K562 (cell line): Measurements from ENCODE around the gene CDC42EP2. TPM values are rescaled to one million over a fixed set of nuclear protein-coding genes. Genes with fewer than 3 reads are reported as not detected.

ENCODE experiments used
- FOXJ3 ChIP-seq: sonication (generic); formaldehyde crosslinking; IDR thresholded peaks from 2 replicates; pipeline ENCODE4 v1.4.0; 2020; ENCODE audit warnings: mild to moderate bottlenecking, missing genetic modification reagents
- IFI16 ChIP-seq: fragments of 250-450 bp; sonication (Bioruptor Pico); IDR thresholded peaks from 2 replicates; pipeline ENCODE4 v2.1.2; 2022; ENCODE audit warnings: mild to moderate bottlenecking, inconsistent platforms
- KDM5B ChIP-seq: fragments of 200-600 bp; sonication (generic); IDR thresholded peaks from 2 replicates; pipeline ENCODE4 v1.6.1; 2012; ENCODE audit warnings: low read depth, mild to moderate bottlenecking, moderate library complexity, low read length, control low read depth, inconsistent platforms; ENCODE audit not compliant: insufficient replicate concordance
- KLF16 ChIP-seq: IDR thresholded peaks from 2 replicates; pipeline ENCODE4 v1.6.1; 2016; ENCODE audit warnings: antibody characterized with exemption
- NCOA1 ChIP-seq: fragments of 450-650 bp; IDR thresholded peaks from 2 replicates; pipeline ENCODE4 v1.6.1; 2016; ENCODE audit warnings: low read depth
- SAP30 ChIP-seq: fragments of 200-600 bp; sonication (generic); IDR thresholded peaks from 2 replicates; pipeline ENCODE4 v1.6.1; 2012; ENCODE audit warnings: borderline replicate concordance, low read depth, mild to moderate bottlenecking, moderate library complexity, low read length, control low read depth, inconsistent platforms; ENCODE audit not compliant: insufficient read depth, poor library complexity, severe bottlenecking
- TAF15 ChIP-seq: fragments of 200-400 bp; formaldehyde crosslinking; IDR thresholded peaks from 2 replicates; pipeline ENCODE4 v1.6.1; 2017; ENCODE audit warnings: mild to moderate bottlenecking, low read depth, low read length, moderate library complexity
- ZNF324 ChIP-seq: fragments of 250-450 bp; sonication (Bioruptor Pico); IDR thresholded peaks from 2 replicates; pipeline ENCODE4 v1.4.0; 2020; ENCODE audit warnings: mild to moderate bottlenecking
- ZNF431 ChIP-seq: sonication (generic); formaldehyde crosslinking; IDR thresholded peaks from 2 replicates; pipeline ENCODE4 v1.8.0; 2022; ENCODE audit warnings: mild to moderate bottlenecking, missing genetic modification reagents
- ZNF785 ChIP-seq: fragments of 250-450 bp; sonication (Bioruptor Pico); IDR thresholded peaks from 2 replicates; pipeline ENCODE4 v1.4.0; 2020; ENCODE audit warnings: mild to moderate bottlenecking
- polyA plus RNA-seq, 8 experiments: library from polyadenylated mRNA; depleted of rRNA in 4 of 8; stranded (reverse) in 5 of 8; unstranded in 3 of 8; fragments of >200 nt; fragmentation: Nextera tagmentation in 2 of 8; fragmentation: Illumina TruSeq in 1 of 8; extraction: Ambion mirVana in 2 of 8; extraction: Trizol in 1 of 8; gene quantifications; 2 replicates each; pipeline versions ENCODE4 v1.2.1 to v1.2.3, GENCODE V29; 2011 to 2014; ENCODE audit warnings: inconsistent platforms in 1 of 8, missing spikeins in 1 of 8
- total RNA-seq, 7 experiments: library from RNA; depleted of rRNA in 6 of 7; stranded (reverse); fragments of >200 nt in 6 of 7; fragmentation: Illumina TruSeq in 2 of 7; extraction: Trizol in 2 of 7; gene quantifications; 2 replicates each; pipeline versions ENCODE4 v1.2.1 to v1.2.3, GENCODE V29; 2011 to 2021; ENCODE audit warnings: low replicate concordance in 1 of 7
- TF ChIP-seq, protein P1 (sequence below), 2 experiments: fragments of 200-800 bp in 1 of 2; sonication (Bioruptor generic) in 1 of 2; sonication (generic) in 1 of 2; formaldehyde crosslinking in 1 of 2; IDR thresholded peaks in 1 of 2; conservative IDR thresholded peaks in 1 of 2; 2 replicates each; pipeline versions ENCODE4 v1.5.0 to v1.6.1; 2016 to 2020; ENCODE audit warnings: missing compliant biosample characterization in 1 of 2, missing genetic modification characterization in 1 of 2, missing genetic modification reagents in 1 of 2
- TF ChIP-seq, protein P2 (sequence below): sonication (generic); formaldehyde crosslinking; IDR thresholded peaks from 2 replicates; pipeline ENCODE4 v1.8.0; 2023; ENCODE audit warnings: missing genetic modification reagents, mild to moderate bottlenecking, borderline replicate concordance
- TF ChIP-seq, protein P3 (sequence below): fragments of 450-650 bp; IDR thresholded peaks from 2 replicates; pipeline ENCODE4 v1.6.1; 2016; ENCODE audit warnings: missing biosample characterization, missing genetic modification characterization
- TF ChIP-seq, protein P4 (sequence below): IDR thresholded peaks from 2 replicates; pipeline ENCODE4 v1.6.1; 2016; ENCODE audit warnings: missing genetic modification characterization, missing compliant biosample characterization
- TF ChIP-seq, protein P5 (sequence below): fragments of 450-650 bp; IDR thresholded peaks from 2 replicates; pipeline ENCODE4 v1.6.1; 2014; ENCODE audit warnings: low read depth, mild to moderate bottlenecking, moderate library complexity, borderline replicate concordance

The CDC42EP2 gene
- total and polyA plus RNA-seq, 9 of the 15 experiments (the other 6 are each of a cell fraction or from before 2014, with no cell fraction given): 0.27 to 3.5 (median 0.83) TPM; not detected in 1

DNA sequence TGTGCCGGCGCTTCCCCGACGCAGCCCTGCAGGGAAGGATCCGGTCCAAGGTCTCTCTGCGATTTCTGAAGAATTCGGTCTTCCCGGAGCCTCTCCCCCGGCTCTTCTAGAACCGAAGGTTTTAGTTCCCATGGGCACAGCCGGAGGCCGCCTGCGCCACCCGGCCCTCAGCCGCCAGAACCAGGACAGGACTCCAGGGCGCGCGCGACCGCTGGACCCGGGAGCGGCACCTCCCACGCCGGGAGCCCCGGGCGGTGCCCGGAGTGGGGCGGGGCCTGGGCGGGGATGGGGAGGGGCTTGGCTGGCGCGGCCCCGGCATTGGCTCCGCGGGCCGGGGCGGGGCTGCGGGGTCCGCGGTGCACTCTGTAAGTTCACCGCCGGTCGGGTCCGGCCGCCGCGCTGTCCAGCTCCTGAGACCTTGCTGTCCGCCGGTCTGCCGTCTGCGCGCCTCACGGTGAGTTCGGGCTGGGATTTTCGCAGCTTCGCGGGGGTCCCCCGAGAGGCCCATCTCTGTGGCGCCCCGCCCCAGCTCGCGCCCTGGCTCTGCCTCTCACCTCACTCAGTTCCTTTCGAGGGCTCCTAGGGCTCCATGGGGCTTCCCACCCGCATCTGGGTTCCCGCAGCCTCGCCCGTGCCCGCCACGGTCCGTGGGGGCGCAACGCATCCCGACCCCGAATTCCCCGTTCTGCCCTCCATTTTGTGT lies at the start of gene CDC42EP2 (continued):
- TF ChIP-seq, protein P1, sequence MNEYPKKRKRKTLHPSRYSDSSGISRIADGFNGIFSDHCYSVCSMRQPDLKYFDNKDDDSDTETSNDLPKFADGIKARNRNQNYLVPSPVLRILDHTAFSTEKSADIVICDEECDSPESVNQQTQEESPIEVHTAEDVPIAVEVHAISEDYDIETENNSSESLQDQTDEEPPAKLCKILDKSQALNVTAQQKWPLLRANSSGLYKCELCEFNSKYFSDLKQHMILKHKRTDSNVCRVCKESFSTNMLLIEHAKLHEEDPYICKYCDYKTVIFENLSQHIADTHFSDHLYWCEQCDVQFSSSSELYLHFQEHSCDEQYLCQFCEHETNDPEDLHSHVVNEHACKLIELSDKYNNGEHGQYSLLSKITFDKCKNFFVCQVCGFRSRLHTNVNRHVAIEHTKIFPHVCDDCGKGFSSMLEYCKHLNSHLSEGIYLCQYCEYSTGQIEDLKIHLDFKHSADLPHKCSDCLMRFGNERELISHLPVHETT (CRISPR knock-in tag; conservative IDR thresholded peaks at IDR 0.05 in 1 of 2, IDR thresholded peaks at IDR 0.05 in 1 of 2): peak in 1 of 2 experiments; percentile 85; a peak in 2 of 4 replicates
- peak; percentile 4 for TF ChIP-seq SAP30
- TF ChIP-seq FOXJ3: no peak
- no peak for TF ChIP-seq TAF15
- no peak for TF ChIP-seq ZNF324 (CRISPR knock-in tag)
- no peak for TF ChIP-seq KLF16
- no peak for TF ChIP-seq ZNF431 (CRISPR knock-in tag)
- no peak for TF ChIP-seq IFI16
- TF ChIP-seq, protein P2, sequence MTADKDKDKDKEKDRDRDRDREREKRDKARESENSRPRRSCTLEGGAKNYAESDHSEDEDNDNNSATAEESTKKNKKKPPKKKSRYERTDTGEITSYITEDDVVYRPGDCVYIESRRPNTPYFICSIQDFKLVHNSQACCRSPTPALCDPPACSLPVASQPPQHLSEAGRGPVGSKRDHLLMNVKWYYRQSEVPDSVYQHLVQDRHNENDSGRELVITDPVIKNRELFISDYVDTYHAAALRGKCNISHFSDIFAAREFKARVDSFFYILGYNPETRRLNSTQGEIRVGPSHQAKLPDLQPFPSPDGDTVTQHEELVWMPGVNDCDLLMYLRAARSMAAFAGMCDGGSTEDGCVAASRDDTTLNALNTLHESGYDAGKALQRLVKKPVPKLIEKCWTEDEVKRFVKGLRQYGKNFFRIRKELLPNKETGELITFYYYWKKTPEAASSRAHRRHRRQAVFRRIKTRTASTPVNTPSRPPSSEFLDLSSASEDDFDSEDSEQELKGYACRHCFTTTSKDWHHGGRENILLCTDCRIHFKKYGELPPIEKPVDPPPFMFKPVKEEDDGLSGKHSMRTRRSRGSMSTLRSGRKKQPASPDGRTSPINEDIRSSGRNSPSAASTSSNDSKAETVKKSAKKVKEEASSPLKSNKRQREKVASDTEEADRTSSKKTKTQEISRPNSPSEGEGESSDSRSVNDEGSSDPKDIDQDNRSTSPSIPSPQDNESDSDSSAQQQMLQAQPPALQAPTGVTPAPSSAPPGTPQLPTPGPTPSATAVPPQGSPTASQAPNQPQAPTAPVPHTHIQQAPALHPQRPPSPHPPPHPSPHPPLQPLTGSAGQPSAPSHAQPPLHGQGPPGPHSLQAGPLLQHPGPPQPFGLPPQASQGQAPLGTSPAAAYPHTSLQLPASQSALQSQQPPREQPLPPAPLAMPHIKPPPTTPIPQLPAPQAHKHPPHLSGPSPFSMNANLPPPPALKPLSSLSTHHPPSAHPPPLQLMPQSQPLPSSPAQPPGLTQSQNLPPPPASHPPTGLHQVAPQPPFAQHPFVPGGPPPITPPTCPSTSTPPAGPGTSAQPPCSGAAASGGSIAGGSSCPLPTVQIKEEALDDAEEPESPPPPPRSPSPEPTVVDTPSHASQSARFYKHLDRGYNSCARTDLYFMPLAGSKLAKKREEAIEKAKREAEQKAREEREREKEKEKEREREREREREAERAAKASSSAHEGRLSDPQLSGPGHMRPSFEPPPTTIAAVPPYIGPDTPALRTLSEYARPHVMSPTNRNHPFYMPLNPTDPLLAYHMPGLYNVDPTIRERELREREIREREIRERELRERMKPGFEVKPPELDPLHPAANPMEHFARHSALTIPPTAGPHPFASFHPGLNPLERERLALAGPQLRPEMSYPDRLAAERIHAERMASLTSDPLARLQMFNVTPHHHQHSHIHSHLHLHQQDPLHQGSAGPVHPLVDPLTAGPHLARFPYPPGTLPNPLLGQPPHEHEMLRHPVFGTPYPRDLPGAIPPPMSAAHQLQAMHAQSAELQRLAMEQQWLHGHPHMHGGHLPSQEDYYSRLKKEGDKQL (CRISPR knock-in tag): no peak
- no peak for TF ChIP-seq ZNF785 (CRISPR knock-in tag)
- TF ChIP-seq, protein P3, sequence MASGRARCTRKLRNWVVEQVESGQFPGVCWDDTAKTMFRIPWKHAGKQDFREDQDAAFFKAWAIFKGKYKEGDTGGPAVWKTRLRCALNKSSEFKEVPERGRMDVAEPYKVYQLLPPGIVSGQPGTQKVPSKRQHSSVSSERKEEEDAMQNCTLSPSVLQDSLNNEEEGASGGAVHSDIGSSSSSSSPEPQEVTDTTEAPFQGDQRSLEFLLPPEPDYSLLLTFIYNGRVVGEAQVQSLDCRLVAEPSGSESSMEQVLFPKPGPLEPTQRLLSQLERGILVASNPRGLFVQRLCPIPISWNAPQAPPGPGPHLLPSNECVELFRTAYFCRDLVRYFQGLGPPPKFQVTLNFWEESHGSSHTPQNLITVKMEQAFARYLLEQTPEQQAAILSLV (tag): no peak
- TF ChIP-seq NCOA1: peak; percentile 19; the same call in 1 of the 2 replicates
- peak; percentile 48 for TF ChIP-seq KDM5B
- TF ChIP-seq, protein P4, sequence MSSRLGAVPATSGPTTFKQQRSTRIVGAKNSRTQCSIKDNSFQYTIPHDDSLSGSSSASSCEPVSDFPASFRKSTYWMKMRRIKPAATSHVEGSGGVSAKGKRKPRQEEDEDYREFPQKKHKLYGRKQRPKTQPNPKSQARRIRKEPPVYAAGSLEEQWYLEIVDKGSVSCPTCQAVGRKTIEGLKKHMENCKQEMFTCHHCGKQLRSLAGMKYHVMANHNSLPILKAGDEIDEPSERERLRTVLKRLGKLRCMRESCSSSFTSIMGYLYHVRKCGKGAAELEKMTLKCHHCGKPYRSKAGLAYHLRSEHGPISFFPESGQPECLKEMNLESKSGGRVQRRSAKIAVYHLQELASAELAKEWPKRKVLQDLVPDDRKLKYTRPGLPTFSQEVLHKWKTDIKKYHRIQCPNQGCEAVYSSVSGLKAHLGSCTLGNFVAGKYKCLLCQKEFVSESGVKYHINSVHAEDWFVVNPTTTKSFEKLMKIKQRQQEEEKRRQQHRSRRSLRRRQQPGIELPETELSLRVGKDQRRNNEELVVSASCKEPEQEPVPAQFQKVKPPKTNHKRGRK: no peak
- TF ChIP-seq, protein P5, sequence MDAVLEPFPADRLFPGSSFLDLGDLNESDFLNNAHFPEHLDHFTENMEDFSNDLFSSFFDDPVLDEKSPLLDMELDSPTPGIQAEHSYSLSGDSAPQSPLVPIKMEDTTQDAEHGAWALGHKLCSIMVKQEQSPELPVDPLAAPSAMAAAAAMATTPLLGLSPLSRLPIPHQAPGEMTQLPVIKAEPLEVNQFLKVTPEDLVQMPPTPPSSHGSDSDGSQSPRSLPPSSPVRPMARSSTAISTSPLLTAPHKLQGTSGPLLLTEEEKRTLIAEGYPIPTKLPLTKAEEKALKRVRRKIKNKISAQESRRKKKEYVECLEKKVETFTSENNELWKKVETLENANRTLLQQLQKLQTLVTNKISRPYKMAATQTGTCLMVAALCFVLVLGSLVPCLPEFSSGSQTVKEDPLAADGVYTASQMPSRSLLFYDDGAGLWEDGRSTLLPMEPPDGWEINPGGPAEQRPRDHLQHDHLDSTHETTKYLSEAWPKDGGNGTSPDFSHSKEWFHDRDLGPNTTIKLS: no peak
